ENCODE data around the gene SORL1-AS1.
A peak's percentile ranks its signal among the peaks of the same experiment; 100 is the strongest.

The SORL1-AS1 gene

DNA sequence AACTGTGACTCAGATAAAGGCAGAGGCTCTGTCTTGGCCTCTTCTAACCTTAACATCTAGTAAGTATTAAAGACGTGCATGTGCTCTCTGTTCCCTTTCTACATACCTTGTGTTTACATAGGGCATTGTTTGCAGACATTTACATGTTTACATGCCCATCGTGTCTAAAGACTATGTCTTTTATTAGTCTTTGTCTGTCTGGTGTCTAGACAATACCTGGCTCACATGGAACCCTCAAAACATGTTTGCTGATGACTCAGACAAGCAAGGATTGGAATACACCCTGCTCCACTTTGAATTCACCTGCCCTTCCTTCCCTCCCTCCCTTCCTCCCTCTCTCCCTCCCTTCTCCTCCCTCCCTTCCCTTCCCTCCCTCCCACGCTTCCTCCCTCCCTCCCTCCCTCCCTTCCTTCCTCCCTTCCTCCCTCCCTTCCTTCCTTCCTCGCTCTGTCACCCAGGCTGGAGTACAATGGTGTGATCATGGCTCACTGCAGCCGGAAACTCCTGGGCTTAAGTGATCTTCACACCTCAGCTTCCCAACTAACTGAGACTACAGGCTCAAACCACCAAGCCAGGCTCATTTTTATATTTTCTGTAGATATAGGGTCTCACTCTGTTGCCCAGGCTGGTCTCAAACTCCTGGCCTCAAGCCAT lies 23.7 kb upstream of the SORL1-AS1 start:
- Histone ChIP-seq H3K9me2 (ENCODE audit: insufficient read depth) (no peaks in the 10 kb centered on the region), H3K36me3 (ENCODE audit: low read depth) (no peaks in the 10 kb centered on the region), H3K4me3 (no peak overlapping the region), H3K9me3 (ENCODE audit: insufficient read depth, low read depth) (no peaks in the 10 kb centered on the region), H3K79me2 (ENCODE audit: low read depth) (no peaks in the 10 kb centered on the region), H3F3A (ENCODE audit: insufficient read depth, low read depth) (no peaks in the 10 kb centered on the region), H3K27me3 (ENCODE audit: insufficient read depth, low read depth) (no peaks in the 10 kb centered on the region), H2AFZ (no peak overlapping the region), H4K20me1 (ENCODE audit: insufficient read depth) (no peaks in the 10 kb centered on the region), H3K27ac (peak overlapping the region; percentile 16; the same call in 1 of the 2 replicates), H3K4me1 (replicated peaks; ENCODE audit: insufficient read depth) (peaks cover 47% of the 10 kb centered on the region), H3K4me2 (no peak overlapping the region)
- ChIA-PET POLR2A (ENCODE audit: unreplicated experiment) (no interaction called here), CTCF (no interaction called here)
- BruUV-seq (replicated peaks), result no TSS peak
- intact Hi-C loops (cut with micrococcal nuclease; ENCODE audit: unreplicated experiment), result loop anchor here (1.0 kb wide), 1 partner anchor 10 kb away; no protein-coding TSS in a partner anchor
- TF ChIP-seq, protein P1, sequence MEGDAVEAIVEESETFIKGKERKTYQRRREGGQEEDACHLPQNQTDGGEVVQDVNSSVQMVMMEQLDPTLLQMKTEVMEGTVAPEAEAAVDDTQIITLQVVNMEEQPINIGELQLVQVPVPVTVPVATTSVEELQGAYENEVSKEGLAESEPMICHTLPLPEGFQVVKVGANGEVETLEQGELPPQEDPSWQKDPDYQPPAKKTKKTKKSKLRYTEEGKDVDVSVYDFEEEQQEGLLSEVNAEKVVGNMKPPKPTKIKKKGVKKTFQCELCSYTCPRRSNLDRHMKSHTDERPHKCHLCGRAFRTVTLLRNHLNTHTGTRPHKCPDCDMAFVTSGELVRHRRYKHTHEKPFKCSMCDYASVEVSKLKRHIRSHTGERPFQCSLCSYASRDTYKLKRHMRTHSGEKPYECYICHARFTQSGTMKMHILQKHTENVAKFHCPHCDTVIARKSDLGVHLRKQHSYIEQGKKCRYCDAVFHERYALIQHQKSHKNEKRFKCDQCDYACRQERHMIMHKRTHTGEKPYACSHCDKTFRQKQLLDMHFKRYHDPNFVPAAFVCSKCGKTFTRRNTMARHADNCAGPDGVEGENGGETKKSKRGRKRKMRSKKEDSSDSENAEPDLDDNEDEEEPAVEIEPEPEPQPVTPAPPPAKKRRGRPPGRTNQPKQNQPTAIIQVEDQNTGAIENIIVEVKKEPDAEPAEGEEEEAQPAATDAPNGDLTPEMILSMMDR (conservative IDR thresholded peaks at IDR 0.05), result no peak
- no peak for TF ChIP-seq EZH2 (IDR thresholded peaks at IDR 0.05; ENCODE audit: low read depth)
- DNase-seq, result peak in 1 of 2 experiments; percentile 58

DNA sequence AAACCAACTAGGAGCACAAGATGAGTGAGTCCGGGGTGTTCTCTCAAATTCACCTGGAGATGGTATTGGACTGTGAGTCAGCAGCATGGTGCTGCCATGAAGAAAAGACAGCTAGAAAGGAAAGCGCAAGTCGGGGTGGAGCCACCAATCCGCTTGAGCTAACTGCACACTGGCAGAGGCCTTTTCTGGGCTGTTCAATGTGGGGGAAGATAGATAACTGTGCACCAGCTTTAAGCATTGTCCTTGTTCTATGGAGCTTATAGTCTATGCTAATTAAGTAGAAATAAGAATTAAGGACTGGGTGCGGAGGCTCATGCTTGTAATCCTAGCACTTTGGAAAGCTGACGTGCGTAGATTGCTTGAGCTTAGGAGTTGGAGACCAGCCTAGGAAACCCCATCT lies 21.9 kb upstream of the SORL1-AS1 start:
- Histone ChIP-seq H2AFZ (no peak overlapping the region), H3K27ac (no peak overlapping the region), H3K4me3 (no peak overlapping the region), H3K36me3 (ENCODE audit: low read depth) (no peaks in the 10 kb centered on the region), H3K9me3 (ENCODE audit: insufficient read depth, low read depth) (no peaks in the 10 kb centered on the region), H3K4me1 (replicated peaks; ENCODE audit: insufficient read depth) (peaks cover 40% of the 10 kb centered on the region), H3F3A (ENCODE audit: insufficient read depth, low read depth) (no peaks in the 10 kb centered on the region), H3K27me3 (ENCODE audit: insufficient read depth, low read depth) (no peaks in the 10 kb centered on the region), H3K9me2 (ENCODE audit: insufficient read depth) (no peaks in the 10 kb centered on the region), H3K4me2 (no peak overlapping the region), H3K79me2 (ENCODE audit: low read depth) (no peaks in the 10 kb centered on the region), H4K20me1 (ENCODE audit: insufficient read depth) (no peaks in the 10 kb centered on the region)
- CTCF ChIA-PET, result no interaction called here
- no peak for DNase-seq
- no peak for TF ChIP-seq EZH2 (IDR thresholded peaks at IDR 0.05; ENCODE audit: low read depth)
- TF ChIP-seq, protein P1 (conservative IDR thresholded peaks at IDR 0.05), result no peak
- POLR2A ChIA-PET (ENCODE audit: unreplicated experiment), result no interaction called here
- BruUV-seq (replicated peaks), result no TSS peak
- intact Hi-C loops (cut with micrococcal nuclease; ENCODE audit: unreplicated experiment), result no loop called here

- Histone ChIP-seq H3K9me2 (ENCODE audit: insufficient read depth) (no peaks in the 10 kb centered on the region), H3F3A (ENCODE audit: insufficient read depth, low read depth) (no peaks in the 10 kb centered on the region), H3K27me3 (ENCODE audit: insufficient read depth, low read depth) (no peaks in the 10 kb centered on the region), H3K9me3 (ENCODE audit: insufficient read depth, low read depth) (no peaks in the 10 kb centered on the region), H3K4me1 (replicated peaks; ENCODE audit: insufficient read depth) (peaks cover 35% of the 10 kb centered on the region), H3K4me3 (no peak overlapping the region), H2AFZ (no peak overlapping the region), H3K79me2 (ENCODE audit: low read depth) (no peaks in the 10 kb centered on the region), H4K20me1 (ENCODE audit: insufficient read depth) (no peaks in the 10 kb centered on the region), H3K27ac (no peak overlapping the region), H3K4me2 (no peak overlapping the region), H3K36me3 (ENCODE audit: low read depth) (no peaks in the 10 kb centered on the region)
- CTCF ChIA-PET, result no interaction called here
- intact Hi-C loops (cut with micrococcal nuclease; ENCODE audit: unreplicated experiment), result no loop called here
- POLR2A ChIA-PET (ENCODE audit: unreplicated experiment), result no interaction called here
- TF ChIP-seq EZH2 (IDR thresholded peaks at IDR 0.05; ENCODE audit: low read depth), result no peak
- TF ChIP-seq, protein P1 (conservative IDR thresholded peaks at IDR 0.05), result no peak
- no TSS peak for BruUV-seq (replicated peaks)
- DNase-seq, result no peak
Observed at GRCh38 chr11:121473064-121473777, 20.5 kb upstream of the SORL1-AS1 start.
